Type B pancreatic cell (in vitro differentiated cells): ENCODE results near the gene FOXA3. TPM values are rescaled to one million over a fixed set of nuclear protein-coding genes. Genes with fewer than 3 reads are reported as not detected.

Source experiments
- DNase-seq: peaks from one replicate; pipeline ENCODE4 v3.0.0; 2021; ENCODE audit warnings: mixed read lengths; ENCODE audit not compliant: unreplicated experiment; ENCODE audit errors: extremely low spot score
- H3K27ac Mint-ChIP-seq: 2 replicates; pipeline ENCODE4 v1.8.0; 2021; ENCODE audit warnings: mild to moderate bottlenecking, mixed read lengths
- H3K27me3 Mint-ChIP-seq: 2 replicates; pipeline ENCODE4 v1.8.0; 2021; ENCODE audit warnings: mixed read lengths
- H3K36me3 Mint-ChIP-seq: 2 replicates; pipeline ENCODE4 v1.8.0; 2021; ENCODE audit warnings: mixed read lengths
- H3K4me1 Mint-ChIP-seq: one replicate; pipeline ENCODE4 v1.8.0; 2021; ENCODE audit warnings: mixed read lengths; ENCODE audit not compliant: unreplicated experiment
- H3K4me3 Mint-ChIP-seq: 2 replicates; pipeline ENCODE4 v1.8.0; 2021; ENCODE audit warnings: mild to moderate bottlenecking, mixed read lengths
- H3K9me3 Mint-ChIP-seq: 2 replicates; pipeline ENCODE4 v1.8.0; 2021; ENCODE audit warnings: mixed read lengths
- CTCF ChIP-seq: fragments of 200-600 bp; sonication (generic); conservative IDR thresholded peaks from 2 replicates; pipeline ENCODE4 v1.5.0; 2021; ENCODE audit warnings: antibody characterized with exemption, mild to moderate bottlenecking
- total RNA-seq: library from RNA; stranded (reverse); gene quantifications from 2 replicates; pipeline ENCODE4 v1.2.1, GENCODE V29; 2021; ENCODE audit warnings: low replicate concordance

The FOXA3 gene
- total RNA-seq, 1 donor from 2014 or later = 3.3 TPM

DNA sequence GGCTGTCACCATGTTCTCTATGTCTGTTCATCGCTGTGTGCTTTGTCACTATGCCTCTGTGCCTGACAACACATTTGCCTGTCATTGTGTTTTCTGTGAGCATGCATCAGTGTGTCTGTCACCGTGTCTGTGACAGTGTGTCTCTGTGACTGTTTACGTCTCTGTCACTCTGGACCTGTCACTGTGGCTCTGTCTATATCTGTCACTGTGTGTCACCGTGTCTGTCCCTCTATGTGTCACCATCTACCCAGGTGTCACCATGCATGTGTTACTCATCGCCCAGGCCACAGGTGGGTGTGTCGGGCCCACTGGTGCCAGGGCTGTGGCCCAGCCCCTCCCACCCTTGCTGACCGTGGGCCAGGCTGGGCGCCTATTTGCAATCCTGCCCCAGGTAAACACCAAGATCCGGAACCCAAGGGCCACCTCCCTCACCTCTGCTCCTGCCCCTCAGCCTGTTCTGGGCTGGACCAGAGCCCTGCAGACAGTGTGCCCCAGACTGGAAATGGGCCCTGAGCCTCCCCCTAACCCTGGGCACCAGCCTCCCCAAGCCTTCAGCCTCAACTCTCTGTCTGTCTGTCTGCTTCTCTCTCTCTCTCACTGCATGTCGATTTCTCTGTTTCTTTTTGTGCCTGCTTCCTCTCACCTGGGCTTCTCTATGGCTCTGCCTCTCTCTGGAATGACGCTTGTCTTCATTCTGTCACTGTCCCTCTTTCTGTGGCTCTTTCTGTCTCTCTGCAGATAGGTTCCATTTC lies 14.1 kb downstream of the FOXA3 start:
- Mint-ChIP-seq H3K36me3 (peaks cover under 1% of the 10 kb centered on the region), H3K27me3 (peaks cover 10% of the 10 kb centered on the region), H3K4me1 (peaks cover 41% of the 10 kb centered on the region), H3K9me3 (no peaks in the 10 kb centered on the region), H3K27ac (peak overlapping the region; percentile 91), H3K4me3 (peak overlapping the region; percentile 60)
- DNase-seq = no peak
- TF ChIP-seq CTCF = no peak

DNA sequence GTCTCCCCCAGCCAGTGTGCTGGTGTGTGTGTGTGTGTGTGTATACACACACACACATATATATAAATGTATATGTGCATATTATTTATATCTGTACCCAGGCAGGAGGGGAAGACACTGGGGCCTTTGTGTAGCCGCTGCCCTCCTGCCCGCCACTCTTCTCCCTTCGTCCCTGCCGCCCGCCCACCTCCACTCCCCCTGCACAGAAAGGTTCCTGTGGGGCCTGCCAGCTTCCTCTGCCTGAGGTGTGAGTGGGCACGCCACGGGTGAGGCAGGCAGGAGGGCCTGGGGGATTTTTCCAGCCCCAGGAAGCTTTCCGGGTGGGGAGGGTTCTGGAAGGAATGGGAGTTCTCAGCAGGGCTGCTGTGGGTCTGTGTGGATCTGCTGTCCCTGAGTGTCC lies 14.9 kb downstream of the FOXA3 start:
- H3K27ac Mint-ChIP-seq = peak overlapping the region; percentile 91
- no peak for DNase-seq
- TF ChIP-seq CTCF = no peak
- H3K27me3 Mint-ChIP-seq = peaks cover 10% of the 10 kb centered on the region
- H3K9me3 Mint-ChIP-seq = no peaks in the 10 kb centered on the region
- peak overlapping the region; percentile 51 for H3K4me3 Mint-ChIP-seq
- peaks cover 42% of the 10 kb centered on the region for H3K4me1 Mint-ChIP-seq
- peaks cover 5% of the 10 kb centered on the region for H3K36me3 Mint-ChIP-seq

DNA sequence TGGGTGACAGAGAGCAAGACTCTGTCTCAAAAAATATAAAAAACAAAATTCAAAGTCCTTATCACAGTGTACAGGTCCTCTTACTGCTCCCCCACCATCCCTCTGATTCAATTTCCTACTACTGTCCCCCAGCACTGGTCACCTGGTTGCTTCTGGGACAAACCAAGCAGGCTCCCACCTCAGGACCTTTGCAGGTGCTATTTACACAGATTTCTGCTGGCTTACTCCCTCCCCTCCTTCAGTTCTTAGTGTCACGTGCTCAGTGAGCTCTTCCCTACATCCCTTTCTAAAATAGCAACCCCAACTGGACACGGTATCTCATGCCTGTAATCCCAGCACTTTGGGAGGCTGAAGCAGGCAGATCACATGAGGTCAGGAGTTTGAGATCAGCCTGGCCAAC lies 15.8 kb downstream of the FOXA3 start:
- no peak for TF ChIP-seq CTCF
- peaks cover 5% of the 10 kb centered on the region for H3K36me3 Mint-ChIP-seq
- DNase-seq = no peak
- H3K9me3 Mint-ChIP-seq = no peaks in the 10 kb centered on the region
- peaks cover 10% of the 10 kb centered on the region for H3K27me3 Mint-ChIP-seq
- H3K4me1 Mint-ChIP-seq = peaks cover 37% of the 10 kb centered on the region
- H3K4me3 Mint-ChIP-seq = no peak overlapping the region
- peak overlapping the region; percentile 15 for H3K27ac Mint-ChIP-seq

DNA sequence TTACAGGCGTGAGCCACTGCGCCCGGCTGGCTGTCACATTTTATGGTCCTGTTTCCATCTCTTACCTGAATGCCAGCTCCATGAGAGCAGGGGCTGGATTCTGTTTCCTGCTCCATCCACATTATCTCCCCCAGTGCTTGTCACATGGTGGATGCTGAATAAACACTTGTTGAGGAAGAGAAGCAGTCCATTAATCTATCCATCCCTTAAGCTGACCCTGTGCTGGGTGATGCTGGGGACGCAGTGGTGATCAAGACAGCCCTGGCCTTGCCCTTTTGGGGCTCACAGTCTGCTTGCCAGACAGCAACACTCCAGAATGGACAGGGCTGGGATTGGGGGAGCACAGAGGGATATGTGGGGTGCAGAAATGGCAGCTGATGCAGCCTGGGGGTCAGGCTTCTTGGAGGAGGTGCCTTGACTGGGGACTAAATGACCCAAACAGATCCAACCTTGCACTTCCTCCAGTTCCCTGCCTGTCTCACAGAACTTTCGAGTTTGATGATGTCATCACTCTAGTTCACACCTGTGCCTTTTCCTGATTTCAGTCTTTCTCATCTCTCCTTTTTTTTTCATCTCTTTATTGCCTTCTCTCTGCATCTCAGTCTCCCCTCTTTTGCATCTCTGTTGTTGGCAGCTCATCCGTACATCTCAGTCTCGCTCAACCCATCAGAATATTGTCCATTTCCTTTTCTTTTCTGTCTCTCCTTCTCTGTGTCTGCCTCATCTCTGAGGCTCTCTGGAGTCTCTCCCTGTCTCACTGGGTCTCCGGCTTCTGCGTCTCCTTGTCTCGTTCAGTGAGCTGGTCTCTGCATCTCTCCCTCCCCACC lies 17.2 kb downstream of the FOXA3 start:
- TF ChIP-seq CTCF = no peak
- Mint-ChIP-seq H3K4me1 (peaks cover 37% of the 10 kb centered on the region), H3K27me3 (peaks cover 5% of the 10 kb centered on the region), H3K4me3 (peak overlapping the region; percentile 94), H3K9me3 (no peaks in the 10 kb centered on the region), H3K36me3 (peaks cover 5% of the 10 kb centered on the region), H3K27ac (peak overlapping the region; percentile 78)
- DNase-seq = no peak

DNA sequence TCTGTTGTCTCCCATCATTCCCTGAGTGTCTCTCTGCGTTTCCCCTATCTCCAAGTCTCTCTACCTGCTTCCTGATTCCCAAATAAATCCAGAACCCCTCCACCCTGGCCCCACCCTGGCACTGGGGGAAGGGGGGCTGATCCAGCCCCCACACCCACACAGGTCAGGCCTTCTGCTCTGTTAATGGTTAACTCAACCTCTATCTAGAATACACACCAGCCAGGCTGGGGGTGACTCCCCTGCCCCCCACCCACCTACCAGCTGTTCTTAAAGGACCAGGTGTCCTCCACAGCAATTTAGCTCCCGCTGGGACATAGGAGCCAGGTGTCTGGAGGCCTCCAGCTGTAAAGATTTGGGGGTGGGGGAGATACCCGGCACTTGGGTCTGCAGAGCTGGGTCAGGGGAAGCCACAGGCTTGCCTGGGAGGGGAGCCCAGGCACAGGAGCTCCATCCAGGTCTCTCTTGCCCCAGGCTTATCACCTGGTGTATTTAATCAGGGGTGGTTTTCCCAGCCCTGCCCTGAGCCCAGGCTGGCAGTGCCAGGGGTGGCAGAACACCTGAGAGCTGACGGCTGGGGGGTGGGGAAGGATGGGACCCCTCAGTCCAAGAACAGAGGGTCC lies 17.9 kb downstream of the FOXA3 start:
- H3K4me3 Mint-ChIP-seq = peak overlapping the region; percentile 94
- H3K9me3 Mint-ChIP-seq = no peaks in the 10 kb centered on the region
- no peak for DNase-seq
- peak overlapping the region; percentile 78 for H3K27ac Mint-ChIP-seq
- H3K4me1 Mint-ChIP-seq = peaks cover 35% of the 10 kb centered on the region
- no peak for TF ChIP-seq CTCF
- peaks cover 4% of the 10 kb centered on the region for H3K27me3 Mint-ChIP-seq
- H3K36me3 Mint-ChIP-seq = peaks cover 5% of the 10 kb centered on the region
